ENCODE measurements around the gene SUCLG2.

DNA sequence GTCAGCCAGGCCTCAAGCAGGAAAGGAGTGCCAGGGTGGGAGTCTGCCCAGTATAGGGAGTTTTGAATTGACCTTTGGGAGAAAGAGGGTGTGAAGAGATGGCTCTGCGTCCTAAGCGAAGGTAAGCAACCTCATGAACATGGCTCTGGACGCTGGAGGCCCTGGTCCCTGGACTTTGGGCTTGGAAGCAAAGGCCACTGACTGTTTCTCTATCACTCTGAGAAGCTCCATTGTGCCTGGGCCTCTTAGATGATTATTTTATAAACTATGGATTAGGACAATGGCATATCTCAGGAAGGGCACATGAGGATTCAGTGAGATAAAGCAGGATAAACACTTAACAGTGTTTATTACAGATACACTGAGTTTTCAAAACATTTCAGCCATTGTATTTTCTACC is 59.0 kb downstream of the SUCLG2 start:
- TF ChIP-seq, protein P1, sequence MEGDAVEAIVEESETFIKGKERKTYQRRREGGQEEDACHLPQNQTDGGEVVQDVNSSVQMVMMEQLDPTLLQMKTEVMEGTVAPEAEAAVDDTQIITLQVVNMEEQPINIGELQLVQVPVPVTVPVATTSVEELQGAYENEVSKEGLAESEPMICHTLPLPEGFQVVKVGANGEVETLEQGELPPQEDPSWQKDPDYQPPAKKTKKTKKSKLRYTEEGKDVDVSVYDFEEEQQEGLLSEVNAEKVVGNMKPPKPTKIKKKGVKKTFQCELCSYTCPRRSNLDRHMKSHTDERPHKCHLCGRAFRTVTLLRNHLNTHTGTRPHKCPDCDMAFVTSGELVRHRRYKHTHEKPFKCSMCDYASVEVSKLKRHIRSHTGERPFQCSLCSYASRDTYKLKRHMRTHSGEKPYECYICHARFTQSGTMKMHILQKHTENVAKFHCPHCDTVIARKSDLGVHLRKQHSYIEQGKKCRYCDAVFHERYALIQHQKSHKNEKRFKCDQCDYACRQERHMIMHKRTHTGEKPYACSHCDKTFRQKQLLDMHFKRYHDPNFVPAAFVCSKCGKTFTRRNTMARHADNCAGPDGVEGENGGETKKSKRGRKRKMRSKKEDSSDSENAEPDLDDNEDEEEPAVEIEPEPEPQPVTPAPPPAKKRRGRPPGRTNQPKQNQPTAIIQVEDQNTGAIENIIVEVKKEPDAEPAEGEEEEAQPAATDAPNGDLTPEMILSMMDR (IDR thresholded peaks at IDR 0.05): no peak
- no peak for TF ChIP-seq POLR2A (IDR thresholded peaks at IDR 0.05)

Measured in body of pancreas (tissue), 4 donors.